ENCODE measurements around the gene SMPD2.

- TF ChIP-seq, protein P1, sequence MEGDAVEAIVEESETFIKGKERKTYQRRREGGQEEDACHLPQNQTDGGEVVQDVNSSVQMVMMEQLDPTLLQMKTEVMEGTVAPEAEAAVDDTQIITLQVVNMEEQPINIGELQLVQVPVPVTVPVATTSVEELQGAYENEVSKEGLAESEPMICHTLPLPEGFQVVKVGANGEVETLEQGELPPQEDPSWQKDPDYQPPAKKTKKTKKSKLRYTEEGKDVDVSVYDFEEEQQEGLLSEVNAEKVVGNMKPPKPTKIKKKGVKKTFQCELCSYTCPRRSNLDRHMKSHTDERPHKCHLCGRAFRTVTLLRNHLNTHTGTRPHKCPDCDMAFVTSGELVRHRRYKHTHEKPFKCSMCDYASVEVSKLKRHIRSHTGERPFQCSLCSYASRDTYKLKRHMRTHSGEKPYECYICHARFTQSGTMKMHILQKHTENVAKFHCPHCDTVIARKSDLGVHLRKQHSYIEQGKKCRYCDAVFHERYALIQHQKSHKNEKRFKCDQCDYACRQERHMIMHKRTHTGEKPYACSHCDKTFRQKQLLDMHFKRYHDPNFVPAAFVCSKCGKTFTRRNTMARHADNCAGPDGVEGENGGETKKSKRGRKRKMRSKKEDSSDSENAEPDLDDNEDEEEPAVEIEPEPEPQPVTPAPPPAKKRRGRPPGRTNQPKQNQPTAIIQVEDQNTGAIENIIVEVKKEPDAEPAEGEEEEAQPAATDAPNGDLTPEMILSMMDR (conservative IDR thresholded peaks at IDR 0.05) = no peak
- TF ChIP-seq ZFX (IDR thresholded peaks at IDR 0.05) = no peak
These were observed 11.7 kb downstream of the SMPD2 start for GRCh38 chr6:109452181-109452580.

Measured in C4-2B (cell line).